ENCODE data around the gene TMEM9. TPM values are rescaled to one million over a fixed set of nuclear protein-coding genes. Genes with fewer than 3 reads are reported as not detected.

Gene TMEM9
- total RNA-seq, 4 donors from 2014 or later = 51.7 to 61.5 (median 56.7) TPM

- no peak for ATAC-seq
- H3K9me3 ChIP-seq = no peaks in the 10 kb centered on the region
- 49 to 66% methylated on average over 10 to 12 of the region's 17 CpGs for WGBS, 2 donors (ENCODE audit: low coverage in 1 of 2)
- H3K27ac ChIP-seq = peak overlapping the region in 2 of 4 donors; percentile 44 to 74
- H3K27me3 ChIP-seq = peaks cover 5% of the 10 kb centered on the region
- TF ChIP-seq POLR2A (IDR thresholded peaks at IDR 0.05) = no peak
- TF ChIP-seq CTCF (IDR thresholded peaks at IDR 0.05) = no peak
- TF ChIP-seq EP300 (IDR thresholded peaks at IDR 0.05) = no peak
- no peak for TF ChIP-seq POLR2AphosphoS5 (IDR thresholded peaks at IDR 0.05)
- peaks cover 0 to 19% (median 0%) of the 10 kb centered on the region in 3 donors for H3K4me1 ChIP-seq
- H3K36me3 ChIP-seq = no peaks in the 10 kb centered on the region
- peak overlapping the region in 1 of 2 donors; percentile 64 for H3K4me3 ChIP-seq
Observed at GRCh38 chr1:201113451-201114244, 40.6 kb downstream of the TMEM9 start.

- WGBS, 2 donors (ENCODE audit: low coverage in 1 of 2) = no CpG with 5 or more reads among the region's 3 CpGs
- ATAC-seq = no peak
Observed at GRCh38 chr1:201112926-201113325, 41.3 kb downstream of the TMEM9 start.

GRCh38 chr1:201112173-201112731, 42.0 kb downstream of the TMEM9 start, which contains the start of gene CACNA1S:
Gene CACNA1S (minus strand): TSS chr1:201112426. CDS start chr1:201112339, 87 bp downstream.
- H3K4me3 ChIP-seq = no peak within 1 kb of the TSS
- peaks cover 5% of the 10 kb centered on the region for H3K27me3 ChIP-seq
- H3K4me1 ChIP-seq = peaks cover 0 to 19% (median 0%) of the 10 kb centered on the region in 3 donors
- no peak within 1 kb of the TSS for H3K27ac ChIP-seq
- WGBS, 2 donors (ENCODE audit: low coverage in 1 of 2) = no CpG with 5 or more reads among the region's 9 CpGs
- no peak for TF ChIP-seq POLR2A (IDR thresholded peaks at IDR 0.05)
- TF ChIP-seq CTCF (IDR thresholded peaks at IDR 0.05) = no peak
- TF ChIP-seq EP300 (IDR thresholded peaks at IDR 0.05) = no peak
- TF ChIP-seq POLR2AphosphoS5 (IDR thresholded peaks at IDR 0.05) = no peak
- no peaks in the 10 kb centered on the region for H3K36me3 ChIP-seq
- H3K9me3 ChIP-seq = no peaks in the 10 kb centered on the region
- ATAC-seq = no peak

More at GRCh38 chr1:201112926-201113325, 41.3 kb downstream of the TMEM9 start:
- Histone ChIP-seq H3K27me3 (peaks cover 5% of the 10 kb centered on the region), H3K36me3 (no peaks in the 10 kb centered on the region), H3K4me1 (peaks cover 0 to 19% (median 0%) of the 10 kb centered on the region in 3 donors), H3K9me3 (no peaks in the 10 kb centered on the region), H3K4me3 (no peak overlapping the region), H3K27ac (no peak overlapping the region)
- TF ChIP-seq EP300 (IDR thresholded peaks at IDR 0.05) (no peak), CTCF (IDR thresholded peaks at IDR 0.05) (no peak), POLR2AphosphoS5 (IDR thresholded peaks at IDR 0.05) (no peak), POLR2A (IDR thresholded peaks at IDR 0.05) (no peak)

GRCh38 chr1:201111672-201112071, 42.6 kb downstream of the TMEM9 start:
- Histone ChIP-seq H3K4me1 (peaks cover 0 to 19% (median 0%) of the 10 kb centered on the region in 3 donors), H3K27me3 (peaks cover 5% of the 10 kb centered on the region), H3K36me3 (no peaks in the 10 kb centered on the region), H3K9me3 (no peaks in the 10 kb centered on the region), H3K4me3 (no peak overlapping the region), H3K27ac (no peak overlapping the region)
- WGBS, 2 donors (ENCODE audit: low coverage in 1 of 2) = 92% methylated on average over 1 of the region's 3 CpGs; no CpG with 5 or more reads in 1 of the 2 donors
- TF ChIP-seq POLR2A (IDR thresholded peaks at IDR 0.05) (no peak), CTCF (IDR thresholded peaks at IDR 0.05) (no peak), EP300 (IDR thresholded peaks at IDR 0.05) (no peak)
- no peak for ATAC-seq
